Transverse colon (tissue), 4 donors: ENCODE measurements around the gene LDHD. TPM values are rescaled to one million over a fixed set of nuclear protein-coding genes. Genes with fewer than 3 reads are reported as not detected.

Source experiments
- DNase-seq: peaks from one replicate; pipeline ENCODE4 v3.0.0-alpha.2; 2019
- H3K27ac ChIP-seq, 4 donors: fragments of 200-600 bp; sonication (generic); 2 replicates each; pipeline ENCODE4 v1.5.1; 2016 to 2018; ENCODE audit warnings: inconsistent platforms in 4 of 4
- H3K27me3 ChIP-seq: fragments of 200-600 bp; sonication (generic); 2 replicates; pipeline ENCODE4 v1.5.1; 2017; ENCODE audit warnings: inconsistent platforms
- H3K36me3 ChIP-seq, 4 donors: fragments of 200-600 bp; sonication (generic); 2 replicates each; pipeline ENCODE4 v1.5.1; 2017 to 2019; ENCODE audit warnings: inconsistent platforms in 4 of 4
- H3K4me1 ChIP-seq, 4 donors: fragments of 200-600 bp; sonication (generic); 2 replicates each; pipeline ENCODE4 v1.5.1; 2017 to 2020; ENCODE audit warnings: inconsistent platforms in 4 of 4
- H3K4me3 ChIP-seq, 4 donors: fragments of 200-600 bp; sonication (generic); 1 replicate in 1 of 4; 2 replicates in 3 of 4; pipeline versions ENCODE4 v1.5.1 to v1.6.1; 2017 to 2019; ENCODE audit warnings: inconsistent platforms in 4 of 4
- H3K9me3 ChIP-seq, 2 donors: fragments of 200-600 bp; sonication (generic); 2 replicates each; pipeline ENCODE4 v1.5.1; 2017 to 2019; ENCODE audit warnings: inconsistent platforms in 2 of 2
- EP300 ChIP-seq: sonication (generic); formaldehyde crosslinking; IDR thresholded peaks from one replicate; pipeline ENCODE4 v1.6.1; 2017; ENCODE audit warnings: antibody characterized with exemption, low read depth
- POLR2A ChIP-seq: fragments of 450-650 bp; IDR thresholded peaks from one replicate; pipeline ENCODE4 v1.6.1; 2016; ENCODE audit warnings: antibody characterized with exemption, mild to moderate bottlenecking, moderate library complexity
- POLR2AphosphoS5 ChIP-seq, 3 donors: sonication (generic); formaldehyde crosslinking; IDR thresholded peaks; one replicate each; pipeline ENCODE4 v1.6.1; 2016; ENCODE audit warnings: antibody characterized with exemption in 3 of 3
- WGBS, 2 donors: methylation state at CpG; one replicate each; pipeline ENCODE4 v1.1.5; 2018; ENCODE audit warnings: low coverage in 1 of 2; 5-methylcytosine and 5-hydroxymethylcytosine counted together
- in situ Hi-C, 4 donors: fragments of 200-750 bp; cut with MboI; loops; one replicate each; pipeline versions ENCODE4 v1.15.0 to v1.15.1; 2017; ENCODE audit warnings: low sequenced_read_pairs in 3 of 4, low pct_ligation_motif_present in 1 of 4, low pct_unique_long_range_greater_than_20kb in 1 of 4
- intact Hi-C: fragments of 100-400 bp; cut with DNase I; formaldehyde crosslinking; loops from one replicate; pipeline ENCODE4 v1.15.1; 2023; ENCODE audit warnings: low total_unique reads
- total RNA-seq, 4 donors: library from RNA; depleted of rRNA; stranded (reverse); fragments of >200 nt; gene quantifications; one replicate each; pipeline ENCODE4 v1.1.0, GENCODE V29; 2016
- TF ChIP-seq, protein P1 (sequence below), 5 experiments: fragments of 200-600 bp in 3 of 5; fragments of 450-650 bp in 2 of 5; sonication (generic) in 3 of 5; IDR thresholded peaks; 1 replicate in 2 of 5; 2 replicates in 3 of 5; pipeline ENCODE4 v1.5.1; 2016 to 2017; ENCODE audit warnings: antibody characterized with exemption in 5 of 5, inconsistent platforms in 3 of 5, mild to moderate bottlenecking in 2 of 5, moderate library complexity in 1 of 5

Gene LDHD
- total RNA-seq, result 100 to 1,000 TPM in 2 of 4 donors, 10 to 100 TPM in 2; 38.4 to 198 (median 104) TPM

DNA sequence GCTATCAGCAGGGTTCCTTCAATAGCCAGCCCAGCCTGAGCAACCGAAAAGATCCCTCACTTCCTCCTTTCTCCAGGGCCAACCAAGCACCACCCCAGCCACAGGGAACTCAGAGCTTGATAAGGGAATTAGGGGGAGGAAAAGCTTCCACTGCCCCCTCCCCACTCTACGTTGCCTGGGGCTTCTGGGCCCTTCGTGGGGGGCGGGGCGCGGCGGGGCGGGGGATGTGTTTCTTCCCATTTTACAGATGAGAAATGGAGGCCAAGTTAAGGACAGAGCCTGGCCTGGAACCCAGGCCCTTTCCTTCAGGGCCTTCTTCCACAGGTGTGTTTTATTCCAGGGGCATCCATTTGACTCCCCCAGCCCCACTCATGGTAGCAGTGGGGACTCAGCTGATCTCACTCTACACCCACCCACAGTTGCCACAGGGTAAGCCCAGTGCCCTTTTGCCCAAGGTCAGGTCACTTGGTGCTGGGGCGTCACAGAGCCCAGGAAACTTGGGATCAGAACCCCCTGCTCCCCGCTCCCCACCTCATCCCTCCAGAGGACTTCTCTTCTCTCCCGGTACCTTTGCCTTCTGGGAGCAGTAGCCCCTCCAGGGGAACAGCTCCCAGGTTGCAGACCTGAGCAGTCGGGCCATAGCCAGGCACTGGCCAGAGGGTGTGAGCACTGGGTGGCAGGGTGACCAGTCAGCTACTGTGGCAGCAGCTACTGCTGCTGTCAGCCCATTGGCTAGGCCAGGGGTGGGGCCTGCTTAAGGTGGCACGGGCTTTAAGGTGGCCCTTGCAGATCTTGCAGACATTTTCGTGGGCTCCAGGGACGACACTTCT, at the start of gene LDHD:
Gene LDHD (minus strand): TSS at position 700 of the 830 bp plus-strand sequence. CDS start 60 bp downstream, at position 640.
- 29 to 49% methylated on average over 3 to 13 of the region's 15 CpGs for WGBS, 2 donors
- Histone ChIP-seq H3K27me3 (no peaks in the 10 kb centered on the region), H3K9me3 (peaks cover 0 to under 1% of the 10 kb centered on the region in 2 donors), H3K36me3 (no peaks in the 10 kb centered on the region), H3K4me1 (peaks cover 7 to 26% (median 12%) of the 10 kb centered on the region in 4 donors), H3K27ac (peak within 1 kb of the TSS; percentile 54 to 84 (median 74)), H3K4me3 (peak within 1 kb of the TSS; percentile 30 to 71 (median 46))
- no peak for TF ChIP-seq EP300
- TF ChIP-seq POLR2A, result peak; percentile 96
- peak; percentile 79 to 96 (median 95) for TF ChIP-seq POLR2AphosphoS5 (IDR thresholded peaks at IDR 0.05)
- TF ChIP-seq, protein P1, sequence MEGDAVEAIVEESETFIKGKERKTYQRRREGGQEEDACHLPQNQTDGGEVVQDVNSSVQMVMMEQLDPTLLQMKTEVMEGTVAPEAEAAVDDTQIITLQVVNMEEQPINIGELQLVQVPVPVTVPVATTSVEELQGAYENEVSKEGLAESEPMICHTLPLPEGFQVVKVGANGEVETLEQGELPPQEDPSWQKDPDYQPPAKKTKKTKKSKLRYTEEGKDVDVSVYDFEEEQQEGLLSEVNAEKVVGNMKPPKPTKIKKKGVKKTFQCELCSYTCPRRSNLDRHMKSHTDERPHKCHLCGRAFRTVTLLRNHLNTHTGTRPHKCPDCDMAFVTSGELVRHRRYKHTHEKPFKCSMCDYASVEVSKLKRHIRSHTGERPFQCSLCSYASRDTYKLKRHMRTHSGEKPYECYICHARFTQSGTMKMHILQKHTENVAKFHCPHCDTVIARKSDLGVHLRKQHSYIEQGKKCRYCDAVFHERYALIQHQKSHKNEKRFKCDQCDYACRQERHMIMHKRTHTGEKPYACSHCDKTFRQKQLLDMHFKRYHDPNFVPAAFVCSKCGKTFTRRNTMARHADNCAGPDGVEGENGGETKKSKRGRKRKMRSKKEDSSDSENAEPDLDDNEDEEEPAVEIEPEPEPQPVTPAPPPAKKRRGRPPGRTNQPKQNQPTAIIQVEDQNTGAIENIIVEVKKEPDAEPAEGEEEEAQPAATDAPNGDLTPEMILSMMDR (IDR thresholded peaks at IDR 0.05), result no peak
- intact Hi-C loops, result no loop called here
- peak; percentile 90 for DNase-seq
- in situ Hi-C loops, result loop anchor here in 1 of 4 donors (25.0 kb wide), 1 partner anchor 404 kb away; the partner anchor contains the start of gene MLKL

DNA sequence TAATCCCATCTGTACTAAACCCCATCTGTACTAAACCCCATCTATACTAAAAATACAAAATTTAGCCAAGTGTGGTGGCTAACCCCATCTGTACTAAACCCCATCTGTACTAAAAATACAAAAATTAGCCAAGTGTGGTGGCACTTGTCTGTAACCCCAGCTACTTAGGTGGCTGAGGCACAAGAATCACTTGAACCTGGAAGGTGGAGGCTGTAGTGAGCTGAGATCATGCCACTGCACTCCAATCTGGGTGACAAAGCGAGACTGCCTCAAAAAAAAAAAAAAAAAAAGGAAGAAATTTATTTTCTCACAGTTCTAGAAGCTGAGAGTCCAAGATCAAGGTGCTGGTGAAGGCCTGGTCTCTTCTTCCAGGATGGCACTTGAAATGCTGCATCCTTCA, 43.8 kb upstream of the LDHD start:
- no peak for DNase-seq
- Histone ChIP-seq H3K36me3 (peaks cover 0 to 12% (median 0%) of the 10 kb centered on the region in 4 donors), H3K9me3 (peaks cover 0 to under 1% of the 10 kb centered on the region in 2 donors), H3K4me1 (no peaks in the 10 kb centered on the region), H3K27ac (no peak overlapping the region), H3K4me3 (no peak overlapping the region), H3K27me3 (no peaks in the 10 kb centered on the region)
- intact Hi-C loops (no loop called here), in situ Hi-C loops (no loop called here)
- 82% methylated on average over 1 of the region's 1 CpG; no CpG with 5 or more reads in 1 of the 2 donors for WGBS, 2 donors
- TF ChIP-seq EP300, result no peak
- TF ChIP-seq, protein P1 (IDR thresholded peaks at IDR 0.05), result no peak
- no peak for TF ChIP-seq POLR2AphosphoS5 (IDR thresholded peaks at IDR 0.05)
- no peak for TF ChIP-seq POLR2A

GRCh38 chr16:75152635-75153034, 36.1 kb upstream of the LDHD start:
- H3K36me3 ChIP-seq, result peaks cover 0 to 18% (median 0%) of the 10 kb centered on the region in 4 donors

GRCh38 chr16:75151798-75152197, 35.2 kb upstream of the LDHD start:
- in situ Hi-C loops (no loop called here), intact Hi-C loops (no loop called here)
- WGBS, 2 donors, result 48 to 70% methylated on average over 2 of the region's 2 CpGs
- Histone ChIP-seq H3K4me3 (no peak overlapping the region), H3K27ac (no peak overlapping the region), H3K27me3 (no peaks in the 10 kb centered on the region), H3K9me3 (peaks cover 9 to 19% of the 10 kb centered on the region in 2 donors), H3K36me3 (peaks cover 0 to 18% (median 0%) of the 10 kb centered on the region in 4 donors), H3K4me1 (peaks cover 0 to 10% (median 0%) of the 10 kb centered on the region in 4 donors)
- TF ChIP-seq EP300, result no peak
- no peak for TF ChIP-seq POLR2AphosphoS5 (IDR thresholded peaks at IDR 0.05)
- no peak for TF ChIP-seq POLR2A
- TF ChIP-seq, protein P1 (IDR thresholded peaks at IDR 0.05), result no peak
- DNase-seq, result no peak

More at GRCh38 chr16:75152635-75153034, 36.1 kb upstream of the LDHD start:
- Histone ChIP-seq H3K9me3 (peaks cover 9 to 19% of the 10 kb centered on the region in 2 donors), H3K4me3 (no peak overlapping the region), H3K27me3 (no peaks in the 10 kb centered on the region), H3K27ac (no peak overlapping the region), H3K4me1 (peaks cover 0 to 10% (median 0%) of the 10 kb centered on the region in 4 donors)
- DNase-seq, result no peak
- intact Hi-C loops (no loop called here), in situ Hi-C loops (no loop called here)
- no peak for TF ChIP-seq EP300
- TF ChIP-seq POLR2AphosphoS5 (IDR thresholded peaks at IDR 0.05), result no peak
- TF ChIP-seq, protein P1 (IDR thresholded peaks at IDR 0.05), result no peak
- TF ChIP-seq POLR2A, result no peak
